ENCODE data around the gene NFATC1.
A peak's percentile ranks its signal among the peaks of the same experiment; 100 is the strongest.

The NFATC1 gene

DNA sequence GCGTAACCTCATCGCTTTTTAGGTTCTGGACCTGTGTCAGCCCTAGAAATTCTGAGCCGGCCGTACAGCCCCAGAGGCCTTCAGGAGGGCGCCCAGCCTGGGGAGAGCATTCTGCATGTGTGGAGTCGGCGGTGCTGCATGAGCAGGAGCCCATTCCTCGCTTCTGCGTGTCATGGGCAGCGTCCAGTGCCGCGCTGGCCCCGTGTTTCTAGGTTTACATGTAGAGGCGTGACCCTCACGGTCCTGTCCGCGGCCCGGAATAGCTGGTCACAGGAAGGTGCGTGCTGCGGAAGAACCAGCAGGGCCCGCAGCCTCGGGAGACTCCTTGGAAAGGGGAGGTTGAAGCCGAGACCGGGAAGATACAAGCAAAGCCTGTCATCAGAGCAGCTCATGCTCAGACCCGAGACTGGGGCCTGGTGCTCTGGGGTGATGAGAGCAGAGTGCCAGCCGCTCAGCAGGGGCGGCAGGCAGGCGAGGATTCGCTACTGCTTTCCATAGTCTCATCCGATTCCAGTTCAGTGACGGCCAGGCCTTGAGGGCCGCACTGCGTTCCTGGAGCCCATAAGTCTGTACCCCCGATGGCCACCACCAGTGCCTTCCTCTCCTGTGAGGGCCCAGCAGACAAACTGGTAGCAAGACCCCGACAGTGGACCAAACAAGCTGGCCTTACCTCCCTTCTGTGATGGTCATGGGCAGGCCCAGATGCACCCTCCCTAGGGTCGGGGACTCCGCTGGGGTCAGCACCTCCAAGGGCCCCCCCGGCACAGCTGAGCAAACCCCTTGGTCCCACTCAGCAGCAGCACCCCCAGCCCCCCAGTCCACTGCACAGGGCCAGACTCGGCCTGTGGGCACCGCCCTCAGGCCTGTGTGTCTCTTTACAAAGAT, 15.6 kb upstream of the NFATC1 start:
- 94% methylated on average over 37 of the region's 40 CpGs for WGBS (ENCODE audit: insufficient coverage)
- Histone ChIP-seq H3K27me3 (replicated peaks in 2 of 5; ENCODE audit: control insufficient read depth in 4 of 5, insufficient read depth in 5 of 5, low read length in 4 of 5) (no peaks in the 10 kb centered on the region), H3K36me3 (ENCODE audit: control insufficient read depth in 4 of 4, insufficient read depth in 4 of 4, low read length in 3 of 4) (peaks cover 0 to 14% (median 9%) of the 10 kb centered on the region in 4 experiments), H3K27ac (ENCODE audit: insufficient read depth in 1 of 2, low read depth in 1 of 2, low read length in 2 of 2, poor library complexity in 1 of 2, severe bottlenecking in 2 of 2) (no peak overlapping the region), H3K9me3 (ENCODE audit: control extremely low read depth in 1 of 5, control insufficient read depth in 4 of 5, insufficient read depth in 2 of 5, low read depth in 1 of 5, low read length in 4 of 5) (no peaks in the 10 kb centered on the region), H3K4me3 (ENCODE audit: control insufficient read depth in 1 of 7, extremely low read depth in 1 of 7, insufficient read depth in 4 of 7, low read depth in 2 of 7, low read length in 6 of 7) (no peak overlapping the region), H3K4me1 (ENCODE audit: control extremely low read depth in 1 of 4, control insufficient read depth in 4 of 4, insufficient read depth in 4 of 4, low read length in 3 of 4) (peaks cover 0 to 7% (median 4%) of the 10 kb centered on the region in 4 experiments)
- CTCF ChIA-PET = interaction anchor here (0.6 to 13.6 kb wide), 28 partner anchors 8 to 419 kb away, joined by 3 to 164 read pairs (median 4); no protein-coding TSS in a partner anchor
- DNase-seq = no peak
- POLR2A ChIA-PET = no interaction called here

DNA sequence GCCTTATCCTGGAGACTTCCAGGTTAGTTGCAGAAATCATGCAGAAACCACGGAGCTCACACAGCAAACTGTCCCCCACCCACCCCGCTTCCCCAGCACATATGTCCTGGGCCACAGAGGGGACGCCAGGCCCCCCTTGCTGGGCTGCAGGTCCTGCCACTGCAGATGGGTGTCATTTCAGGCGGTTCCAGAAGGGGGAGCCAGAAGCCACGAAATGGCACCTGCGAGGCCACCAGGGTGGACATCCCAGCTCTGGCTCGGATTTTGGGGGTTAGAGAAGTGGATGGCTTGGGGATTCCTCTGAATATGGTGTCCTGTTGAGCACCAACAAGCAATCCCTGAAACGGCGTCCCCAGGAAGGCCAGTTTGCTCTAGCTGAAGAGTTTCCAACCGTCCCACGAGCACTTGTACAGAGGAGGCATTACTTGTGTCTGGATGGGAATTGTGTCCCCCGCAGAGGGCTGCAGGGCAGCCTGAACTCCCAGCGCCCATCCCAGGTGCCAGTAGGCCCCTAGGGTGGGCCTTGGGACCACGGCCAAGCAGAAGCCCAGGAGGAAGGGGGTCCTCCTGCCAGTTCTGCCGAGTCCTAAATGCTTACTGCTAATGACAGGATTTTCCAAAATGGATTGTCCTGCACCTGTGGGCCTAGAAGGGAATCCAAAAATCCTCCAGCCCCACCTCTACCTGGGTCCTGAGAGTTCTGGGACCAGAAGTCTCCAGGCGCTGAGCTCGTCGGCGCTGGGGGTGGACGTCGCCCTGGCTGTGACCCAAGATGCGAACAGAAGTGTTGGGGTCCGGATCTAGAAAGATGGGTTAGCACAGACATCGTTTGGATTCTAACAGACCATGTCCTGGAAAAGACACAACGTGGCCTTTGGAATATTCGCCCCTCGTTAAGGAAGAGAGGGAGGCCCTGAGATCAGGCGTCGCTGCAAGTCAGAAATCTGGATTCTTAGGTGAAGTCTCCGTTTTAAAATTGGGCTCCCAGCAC, 14.6 kb upstream of the NFATC1 start:
- POLR2A ChIA-PET = no interaction called here
- Histone ChIP-seq H3K9me3 (ENCODE audit: control extremely low read depth in 1 of 5, control insufficient read depth in 4 of 5, insufficient read depth in 2 of 5, low read depth in 1 of 5, low read length in 4 of 5) (no peaks in the 10 kb centered on the region), H3K4me3 (ENCODE audit: control insufficient read depth in 1 of 7, extremely low read depth in 1 of 7, insufficient read depth in 4 of 7, low read depth in 2 of 7, low read length in 6 of 7) (no peak overlapping the region), H3K27me3 (replicated peaks in 2 of 5; ENCODE audit: control insufficient read depth in 4 of 5, insufficient read depth in 5 of 5, low read length in 4 of 5) (no peaks in the 10 kb centered on the region), H3K36me3 (ENCODE audit: control insufficient read depth in 4 of 4, insufficient read depth in 4 of 4, low read length in 3 of 4) (peaks cover 0 to 14% (median 4%) of the 10 kb centered on the region in 4 experiments), H3K4me1 (ENCODE audit: control extremely low read depth in 1 of 4, control insufficient read depth in 4 of 4, insufficient read depth in 4 of 4, low read length in 3 of 4) (peaks cover 0 to 11% (median 4%) of the 10 kb centered on the region in 4 experiments), H3K27ac (ENCODE audit: insufficient read depth in 1 of 2, low read depth in 1 of 2, low read length in 2 of 2, poor library complexity in 1 of 2, severe bottlenecking in 2 of 2) (no peak overlapping the region)
- peak in 2 of 3 donors; percentile 57 to 67 for DNase-seq
- CTCF ChIA-PET = interaction anchor here (0.7 to 13.6 kb wide), 26 partner anchors 9 to 319 kb away, joined by 3 to 164 read pairs (median 4); no protein-coding TSS in a partner anchor
- 73% methylated on average over 25 of the region's 30 CpGs for WGBS (ENCODE audit: insufficient coverage)

DNA sequence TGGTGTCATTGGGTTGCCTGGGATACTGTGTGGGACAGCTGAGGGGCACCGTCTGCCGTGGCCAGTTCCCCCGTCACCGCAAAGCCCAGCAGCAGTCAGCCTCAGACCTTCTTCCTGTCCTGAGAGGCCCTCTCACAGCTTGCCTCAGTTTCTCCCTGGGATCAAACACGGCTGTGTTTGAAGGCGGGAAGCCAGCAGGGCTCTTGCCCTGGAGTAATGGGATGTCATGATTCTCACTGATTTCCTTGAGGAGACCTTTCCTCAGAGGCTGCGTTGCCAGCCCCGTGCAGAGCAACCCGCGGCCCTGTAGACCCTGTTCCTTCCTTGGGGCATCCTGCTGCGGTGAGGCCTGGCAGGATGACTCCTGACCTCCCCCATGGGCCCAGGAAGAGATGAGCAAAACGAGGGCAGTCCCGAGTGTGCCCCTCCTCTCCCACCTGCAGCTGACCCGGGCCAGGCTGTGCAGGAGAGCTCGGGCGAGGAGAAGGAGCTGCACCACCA, 13.9 kb upstream of the NFATC1 start:
- CTCF ChIA-PET = interaction anchor here (0.7 to 13.6 kb wide), 16 partner anchors 9 to 278 kb away, joined by 3 to 164 read pairs (median 3); no protein-coding TSS in a partner anchor
- Histone ChIP-seq H3K27ac (ENCODE audit: insufficient read depth in 1 of 2, low read depth in 1 of 2, low read length in 2 of 2, poor library complexity in 1 of 2, severe bottlenecking in 2 of 2) (no peak overlapping the region), H3K36me3 (ENCODE audit: control insufficient read depth in 4 of 4, insufficient read depth in 4 of 4, low read length in 3 of 4) (peaks cover 0 to 14% (median 4%) of the 10 kb centered on the region in 4 experiments), H3K4me3 (ENCODE audit: control insufficient read depth in 1 of 7, extremely low read depth in 1 of 7, insufficient read depth in 4 of 7, low read depth in 2 of 7, low read length in 6 of 7) (no peak overlapping the region), H3K9me3 (ENCODE audit: control extremely low read depth in 1 of 5, control insufficient read depth in 4 of 5, insufficient read depth in 2 of 5, low read depth in 1 of 5, low read length in 4 of 5) (no peaks in the 10 kb centered on the region), H3K27me3 (replicated peaks in 2 of 5; ENCODE audit: control insufficient read depth in 4 of 5, insufficient read depth in 5 of 5, low read length in 4 of 5) (no peaks in the 10 kb centered on the region), H3K4me1 (ENCODE audit: control extremely low read depth in 1 of 4, control insufficient read depth in 4 of 4, insufficient read depth in 4 of 4, low read length in 3 of 4) (peaks cover 0 to 13% (median 4%) of the 10 kb centered on the region in 4 experiments)
- POLR2A ChIA-PET = no interaction called here
- 96% methylated on average over 15 of the region's 16 CpGs for WGBS (ENCODE audit: insufficient coverage)
- no peak for DNase-seq

GRCh38 chr18:79382681-79383387, 12.9 kb upstream of the NFATC1 start:
- Histone ChIP-seq H3K27ac (ENCODE audit: insufficient read depth in 1 of 2, low read depth in 1 of 2, low read length in 2 of 2, poor library complexity in 1 of 2, severe bottlenecking in 2 of 2) (no peak overlapping the region), H3K4me1 (ENCODE audit: control extremely low read depth in 1 of 4, control insufficient read depth in 4 of 4, insufficient read depth in 4 of 4, low read length in 3 of 4) (peaks cover 0 to 11% (median 4%) of the 10 kb centered on the region in 4 experiments), H3K4me3 (ENCODE audit: control insufficient read depth in 1 of 7, extremely low read depth in 1 of 7, insufficient read depth in 4 of 7, low read depth in 2 of 7, low read length in 6 of 7) (no peak overlapping the region), H3K36me3 (ENCODE audit: control insufficient read depth in 4 of 4, insufficient read depth in 4 of 4, low read length in 3 of 4) (peaks cover 0 to 6% (median 0%) of the 10 kb centered on the region in 4 experiments), H3K9me3 (ENCODE audit: control extremely low read depth in 1 of 5, control insufficient read depth in 4 of 5, insufficient read depth in 2 of 5, low read depth in 1 of 5, low read length in 4 of 5) (no peaks in the 10 kb centered on the region), H3K27me3 (replicated peaks in 2 of 5; ENCODE audit: control insufficient read depth in 4 of 5, insufficient read depth in 5 of 5, low read length in 4 of 5) (peaks cover 0 to 4% (median 0%) of the 10 kb centered on the region in 5 experiments)
- ChIA-PET POLR2A (interaction anchor here (0.7 kb wide), 1 partner anchor 153 kb away, joined by 3 read pairs; no protein-coding TSS in a partner anchor), CTCF (interaction anchor here (1.0 to 13.6 kb wide), 9 partner anchors 8 to 260 kb away, joined by 3 to 164 read pairs (median 4); no protein-coding TSS in a partner anchor)
- 93% methylated on average over 22 of the region's 27 CpGs for WGBS (ENCODE audit: insufficient coverage)
- DNase-seq = no peak

DNA sequence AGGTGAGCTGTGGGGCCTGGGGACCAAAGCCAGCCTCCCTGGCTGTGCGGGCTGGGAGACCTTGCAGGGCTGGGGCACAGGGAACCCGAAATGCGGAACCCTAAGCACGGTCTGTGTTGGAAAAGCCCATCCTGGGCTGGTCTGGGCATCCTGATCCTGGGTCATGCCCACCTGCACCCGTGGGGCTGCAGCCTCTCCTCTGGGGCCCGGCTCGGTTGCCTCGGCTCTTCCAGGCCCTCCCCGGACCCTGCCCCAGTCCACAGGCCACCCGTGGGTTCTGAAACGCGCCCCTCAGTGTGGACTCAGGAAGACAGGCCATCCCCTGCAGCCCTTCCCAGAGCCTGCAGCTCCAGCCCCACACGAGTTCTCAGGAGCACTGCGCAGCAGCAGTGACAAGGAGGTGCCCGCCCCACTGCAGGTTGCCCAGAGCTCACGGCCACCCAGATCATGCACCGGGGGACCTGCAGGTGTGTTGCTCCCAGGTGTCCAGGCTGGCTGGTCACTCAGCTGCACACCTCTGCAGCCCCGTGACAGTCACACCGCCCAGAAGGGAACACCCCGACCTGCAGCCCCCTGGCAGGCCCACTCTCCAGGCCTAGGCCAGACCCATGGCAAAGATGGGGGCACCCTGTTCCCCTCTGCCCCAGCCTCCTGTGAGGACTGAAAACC, 12.2 kb upstream of the NFATC1 start:
- Histone ChIP-seq H3K9me3 (ENCODE audit: control extremely low read depth in 1 of 5, control insufficient read depth in 4 of 5, insufficient read depth in 2 of 5, low read depth in 1 of 5, low read length in 4 of 5) (no peaks in the 10 kb centered on the region), H3K4me3 (ENCODE audit: control insufficient read depth in 1 of 7, extremely low read depth in 1 of 7, insufficient read depth in 4 of 7, low read depth in 2 of 7, low read length in 6 of 7) (no peak overlapping the region), H3K27me3 (replicated peaks in 2 of 5; ENCODE audit: control insufficient read depth in 4 of 5, insufficient read depth in 5 of 5, low read length in 4 of 5) (peaks cover 0 to 10% (median 0%) of the 10 kb centered on the region in 5 experiments), H3K4me1 (ENCODE audit: control extremely low read depth in 1 of 4, control insufficient read depth in 4 of 4, insufficient read depth in 4 of 4, low read length in 3 of 4) (peaks cover 0 to 14% (median 7%) of the 10 kb centered on the region in 4 experiments), H3K36me3 (ENCODE audit: control insufficient read depth in 4 of 4, insufficient read depth in 4 of 4, low read length in 3 of 4) (no peaks in the 10 kb centered on the region), H3K27ac (ENCODE audit: insufficient read depth in 1 of 2, low read depth in 1 of 2, low read length in 2 of 2, poor library complexity in 1 of 2, severe bottlenecking in 2 of 2) (no peak overlapping the region)
- WGBS (ENCODE audit: insufficient coverage) = 94% methylated on average over 20 of the region's 20 CpGs
- ChIA-PET POLR2A (no interaction called here), CTCF (interaction anchor here (1.0 to 13.6 kb wide), 5 partner anchors 10 to 259 kb away, joined by 3 to 164 read pairs (median 4); no protein-coding TSS in a partner anchor)
- no peak for DNase-seq
